NCI-H2171 (cell line): Measurements from ENCODE around the gene FOXQ1.
"Not testable (repeated sequence)": the region's sequence is repeated elsewhere in the genome, so short reads cannot be mapped to it uniquely, and the experiment has no call there.

ENCODE experiments used
- DNase-seq: peaks from one replicate; lab custom pipeline; 2025; lab: John Stamatoyannopoulos, UW

Gene FOXQ1

GRCh38 chr6:1290805-1291204 is 21.1 kb upstream of the FOXQ1 start:
- no peak for DNase-seq

GRCh38 chr6:1291381-1291780 is 20.5 kb upstream of the FOXQ1 start:
- DNase-seq: no peak

GRCh38 chr6:1295420-1295819 is 16.5 kb upstream of the FOXQ1 start:
- no peak for DNase-seq

- DNase-seq: no peak
Observed at GRCh38 chr6:1296079-1296478, 15.8 kb upstream of the FOXQ1 start.

- no peak for DNase-seq
Observed at GRCh38 chr6:1296542-1296941, 15.4 kb upstream of the FOXQ1 start.

- no peak for DNase-seq
Observed at GRCh38 chr6:1297746-1298145, 14.2 kb upstream of the FOXQ1 start.

GRCh38 chr6:1298768-1299167 is 13.1 kb upstream of the FOXQ1 start:
- no peak for DNase-seq

GRCh38 chr6:1306133-1306532 is 5.8 kb upstream of the FOXQ1 start:
- DNase-seq: no peak

- DNase-seq: no peak
Observed at GRCh38 chr6:1309366-1309765, 2.5 kb upstream of the FOXQ1 start.

GRCh38 chr6:1310628-1311399 is 1.1 kb upstream of the FOXQ1 start:
- no peak for DNase-seq

- no peak for DNase-seq
Observed at GRCh38 chr6:1312203-1312472, 240 bp downstream of the FOXQ1 start.

GRCh38 chr6:1312473-1313367 is 822 bp downstream of the FOXQ1 start:
- DNase-seq: no peak

GRCh38 chr6:1313384-1313766 is 1.5 kb downstream of the FOXQ1 start:
- DNase-seq: no peak

- DNase-seq: no peak
Observed at GRCh38 chr6:1313767-1314503, 2.0 kb downstream of the FOXQ1 start.

- DNase-seq: no peak
Observed at GRCh38 chr6:1314617-1315016, 2.7 kb downstream of the FOXQ1 start.

GRCh38 chr6:1315201-1315559 is 3.3 kb downstream of the FOXQ1 start:
- DNase-seq: no peak

- no peak for DNase-seq
Observed at GRCh38 chr6:1315560-1316386, 3.9 kb downstream of the FOXQ1 start.

GRCh38 chr6:1316489-1316971 is 4.6 kb downstream of the FOXQ1 start:
- no peak for DNase-seq

- DNase-seq: no peak
Observed at GRCh38 chr6:1317302-1317815, 5.5 kb downstream of the FOXQ1 start.

GRCh38 chr6:1318036-1318435 is 6.1 kb downstream of the FOXQ1 start:
- DNase-seq: no peak

- DNase-seq: not testable (repeated sequence)
Observed at GRCh38 chr6:1318584-1318983, 6.7 kb downstream of the FOXQ1 start.

- no peak for DNase-seq
Observed at GRCh38 chr6:1321738-1322137, 9.8 kb downstream of the FOXQ1 start.
